ENCODE results near the gene ANKS1A. TPM values are rescaled to one million over a fixed set of nuclear protein-coding genes. Genes with fewer than 3 reads are reported as not detected.
"Not testable (repeated sequence)": the region's sequence is repeated elsewhere in the genome, so short reads cannot be mapped to it uniquely, and the experiment has no call there.

ANKS1A gene
- total RNA-seq, 1 donor: 4.8 TPM

DNA sequence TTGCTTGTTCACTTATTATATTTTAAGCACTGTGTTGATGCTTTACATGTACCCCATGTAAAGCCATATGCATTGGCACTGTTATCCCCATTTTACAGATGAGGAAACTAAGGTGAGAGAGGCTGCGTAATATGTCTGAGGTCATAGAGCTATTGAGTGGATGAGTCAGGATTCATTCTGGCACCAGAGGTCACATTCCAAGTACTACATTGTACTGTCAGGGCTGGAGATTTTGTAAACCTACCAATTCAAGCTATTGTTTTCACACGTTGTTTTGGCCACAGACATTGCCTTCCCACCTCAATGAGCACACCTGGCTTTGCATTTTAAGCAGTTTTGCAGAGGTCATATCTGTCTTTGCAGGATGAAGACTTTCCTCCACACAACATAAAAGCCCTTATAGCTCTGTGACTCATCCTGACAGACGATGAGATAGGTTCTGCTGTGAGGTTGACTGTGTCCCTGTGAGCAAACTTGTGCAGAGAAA is 33.2 kb downstream of the ANKS1A start:
- Histone ChIP-seq H3K4me1 (ENCODE audit: insufficient read depth, low read length) (peaks cover 3% of the 10 kb centered on the region), H3K9me3 (ENCODE audit: low read depth, low read length) (no peaks in the 10 kb centered on the region), H3K4me3 (ENCODE audit: low read length) (no peak overlapping the region)

DNA sequence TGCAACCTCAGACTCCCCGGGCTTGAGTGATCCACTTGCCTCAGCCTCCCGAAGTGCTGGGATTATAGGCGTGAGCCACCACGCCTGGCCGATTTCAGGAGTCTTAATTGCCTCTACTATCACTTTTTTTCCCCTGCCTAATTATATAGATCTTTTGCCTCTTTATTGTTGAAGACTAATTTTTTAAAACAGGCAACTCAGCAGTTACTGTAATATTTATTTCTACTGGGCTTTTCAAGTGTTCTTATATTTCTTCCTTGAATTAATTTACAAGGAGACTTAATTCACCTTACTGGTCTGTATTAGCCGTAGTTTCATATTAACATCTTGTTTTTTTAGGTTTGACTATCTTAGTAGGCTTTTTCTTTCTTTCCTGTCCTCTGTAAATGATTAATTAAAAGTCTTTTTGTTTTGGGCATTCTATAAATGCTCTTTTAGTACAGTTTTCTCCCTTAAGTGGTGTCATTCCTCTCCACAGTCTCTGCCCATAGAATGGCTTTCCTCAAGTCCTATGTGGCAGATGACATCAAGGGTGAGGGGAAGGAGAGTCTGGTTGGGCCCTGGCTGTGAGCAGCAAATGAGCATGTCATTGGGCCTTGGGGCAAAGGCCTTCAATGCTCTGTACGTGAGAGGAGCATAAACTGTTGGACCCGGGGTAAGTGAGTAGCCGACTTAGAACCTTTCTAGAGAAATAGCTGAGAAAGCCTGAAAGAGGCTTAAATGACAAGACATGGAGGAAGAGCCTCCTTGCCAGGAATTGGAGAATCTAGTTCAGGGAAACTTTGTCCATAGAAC is 36.0 kb downstream of the ANKS1A start:
- no peaks in the 10 kb centered on the region for H3K4me1 ChIP-seq (ENCODE audit: insufficient read depth, low read length)
- H3K9me3 ChIP-seq (ENCODE audit: low read depth, low read length): no peaks in the 10 kb centered on the region
- H3K27me3 ChIP-seq (ENCODE audit: insufficient read depth, low read length): no peaks in the 10 kb centered on the region
- no peak overlapping the region for H3K4me3 ChIP-seq (ENCODE audit: low read length)

More for the DNA sequence above, 33.2 kb downstream of the ANKS1A start:
- H3K27me3 ChIP-seq (ENCODE audit: insufficient read depth, low read length): no peaks in the 10 kb centered on the region

DNA sequence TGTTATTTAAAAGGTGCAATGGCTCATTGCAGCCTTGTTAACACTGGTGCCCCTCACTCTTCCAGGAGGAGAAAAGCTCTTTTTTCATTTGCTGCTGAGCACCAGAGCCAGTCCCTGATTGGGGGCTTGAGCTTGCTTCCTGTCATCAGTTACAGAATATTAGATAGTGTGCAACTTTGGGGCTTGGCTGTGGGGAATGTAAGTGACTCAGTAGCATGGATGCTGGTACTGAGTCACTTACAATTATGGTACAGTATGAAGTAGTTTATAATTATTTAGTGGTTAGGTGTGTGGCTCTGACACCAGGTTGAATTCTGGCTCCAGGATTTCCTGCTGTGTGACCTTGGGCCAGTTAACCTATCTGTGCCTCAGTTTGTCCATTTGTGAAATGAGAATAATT is 37.6 kb downstream of the ANKS1A start:
- Histone ChIP-seq H3K4me1 (ENCODE audit: insufficient read depth, low read length) (no peaks in the 10 kb centered on the region), H3K9me3 (ENCODE audit: low read depth, low read length) (no peaks in the 10 kb centered on the region), H3K4me3 (ENCODE audit: low read length) (no peak overlapping the region), H3K27me3 (ENCODE audit: insufficient read depth, low read length) (no peaks in the 10 kb centered on the region)

DNA sequence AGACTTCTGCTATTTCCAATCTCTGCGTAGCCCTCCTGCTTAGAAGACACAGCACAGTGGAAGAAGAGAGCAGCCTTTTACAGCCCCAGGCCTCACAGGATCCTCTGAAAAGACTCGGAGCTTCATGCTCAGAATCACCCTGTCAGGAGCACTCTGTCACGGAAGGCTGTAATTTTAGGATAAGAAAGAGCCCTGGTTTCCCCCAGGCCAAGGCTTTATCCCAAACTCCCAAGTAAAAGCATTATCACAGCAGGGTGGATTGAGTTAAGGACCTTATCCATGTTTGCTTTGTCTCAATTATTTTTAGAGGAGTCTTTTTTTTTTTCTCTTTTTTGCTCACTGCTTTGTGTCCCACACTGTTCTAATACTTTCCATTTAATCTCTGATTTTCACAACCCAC is 39.2 kb downstream of the ANKS1A start:
- Histone ChIP-seq H3K4me1 (ENCODE audit: insufficient read depth, low read length) (no peaks in the 10 kb centered on the region), H3K9me3 (ENCODE audit: low read depth, low read length) (no peaks in the 10 kb centered on the region), H3K4me3 (ENCODE audit: low read length) (no peak overlapping the region), H3K27me3 (ENCODE audit: insufficient read depth, low read length) (no peaks in the 10 kb centered on the region)

DNA sequence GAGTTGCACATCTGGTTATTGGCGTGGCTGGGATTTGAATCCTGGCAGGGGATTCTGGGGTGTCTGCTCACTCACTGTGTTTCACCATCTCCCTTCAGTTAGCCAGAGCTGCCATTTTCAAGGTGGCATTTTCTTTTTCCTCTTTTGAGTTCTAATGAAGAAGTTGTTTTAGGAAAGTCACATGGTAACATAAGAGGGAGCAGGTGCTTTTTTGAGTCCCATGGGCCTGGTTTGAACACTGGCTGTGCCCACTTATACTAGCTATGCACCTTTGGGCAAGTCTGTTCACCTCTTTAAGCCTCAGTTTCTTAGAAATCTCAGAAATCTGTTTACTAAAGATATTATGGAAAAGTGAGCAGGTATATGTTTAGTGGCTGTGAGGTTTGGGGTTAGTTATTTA is 39.6 kb downstream of the ANKS1A start:
- H3K4me1 ChIP-seq (ENCODE audit: insufficient read depth, low read length): no peaks in the 10 kb centered on the region
- H3K9me3 ChIP-seq (ENCODE audit: low read depth, low read length): no peaks in the 10 kb centered on the region
- H3K4me3 ChIP-seq (ENCODE audit: low read length): no peak overlapping the region
- no peaks in the 10 kb centered on the region for H3K27me3 ChIP-seq (ENCODE audit: insufficient read depth, low read length)

DNA sequence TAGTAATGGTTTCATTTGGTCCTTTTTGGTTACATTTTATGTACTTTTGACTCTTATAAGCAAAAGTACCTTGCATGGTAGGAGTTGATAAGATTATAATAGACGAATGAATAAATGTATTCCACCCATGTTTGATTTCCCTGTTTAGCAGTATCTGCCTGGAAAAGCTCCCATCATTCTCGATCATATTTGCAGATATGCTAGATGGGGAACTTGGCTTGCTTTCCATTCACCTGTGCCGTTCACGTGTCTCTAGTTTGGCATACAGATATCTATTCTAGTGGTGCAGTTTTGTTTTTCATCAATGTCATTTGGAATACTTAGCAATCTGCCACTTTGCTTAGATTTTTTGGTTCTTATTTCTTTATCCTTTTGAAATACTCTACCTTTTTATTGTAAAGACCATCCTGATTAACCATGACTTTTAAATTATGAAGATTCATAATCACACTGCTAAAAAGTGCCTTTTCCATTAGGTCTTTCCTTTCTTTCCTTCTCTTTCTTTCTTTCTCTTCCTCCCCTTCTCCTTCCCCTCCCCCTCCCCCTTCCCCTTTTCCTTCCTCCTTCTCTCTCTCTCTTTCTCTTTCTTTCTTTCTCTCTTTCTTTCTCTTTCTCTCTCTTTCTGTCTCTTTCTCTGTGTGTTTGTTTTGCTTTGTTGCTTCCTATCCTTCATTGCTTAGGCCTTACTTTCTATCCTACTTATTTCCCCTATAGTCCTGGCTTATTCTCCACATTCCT is 40.4 kb downstream of the ANKS1A start:
- Histone ChIP-seq H3K4me1 (ENCODE audit: insufficient read depth, low read length) (no peaks in the 10 kb centered on the region), H3K9me3 (ENCODE audit: low read depth, low read length) (no peaks in the 10 kb centered on the region), H3K4me3 (ENCODE audit: low read length) (no peak overlapping the region), H3K27me3 (ENCODE audit: insufficient read depth, low read length) (no peaks in the 10 kb centered on the region)

DNA sequence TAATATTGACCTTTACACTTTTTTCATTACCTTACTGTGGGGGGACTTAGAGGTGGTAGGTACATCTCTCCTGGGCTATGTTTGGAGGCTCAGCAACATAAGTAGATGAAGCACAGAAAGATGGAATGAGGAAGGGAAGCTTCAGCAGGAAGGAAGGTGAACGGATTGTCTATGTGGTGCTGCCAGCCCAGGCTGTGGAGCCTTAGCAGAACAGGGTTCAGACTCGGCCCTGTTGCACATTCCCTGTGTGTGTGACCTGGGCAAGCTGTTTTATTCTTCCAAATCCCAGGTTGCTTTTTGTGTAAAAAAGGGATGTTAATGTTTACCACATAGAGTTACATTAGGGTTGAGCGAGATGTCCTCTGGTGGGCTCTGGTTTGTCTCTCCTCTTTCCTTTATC is 41.2 kb downstream of the ANKS1A start:
- Histone ChIP-seq H3K27me3 (ENCODE audit: insufficient read depth, low read length) (no peaks in the 10 kb centered on the region), H3K4me3 (ENCODE audit: low read length) (no peak overlapping the region), H3K4me1 (ENCODE audit: insufficient read depth, low read length) (peaks cover 5% of the 10 kb centered on the region), H3K9me3 (ENCODE audit: low read depth, low read length) (no peaks in the 10 kb centered on the region)

DNA sequence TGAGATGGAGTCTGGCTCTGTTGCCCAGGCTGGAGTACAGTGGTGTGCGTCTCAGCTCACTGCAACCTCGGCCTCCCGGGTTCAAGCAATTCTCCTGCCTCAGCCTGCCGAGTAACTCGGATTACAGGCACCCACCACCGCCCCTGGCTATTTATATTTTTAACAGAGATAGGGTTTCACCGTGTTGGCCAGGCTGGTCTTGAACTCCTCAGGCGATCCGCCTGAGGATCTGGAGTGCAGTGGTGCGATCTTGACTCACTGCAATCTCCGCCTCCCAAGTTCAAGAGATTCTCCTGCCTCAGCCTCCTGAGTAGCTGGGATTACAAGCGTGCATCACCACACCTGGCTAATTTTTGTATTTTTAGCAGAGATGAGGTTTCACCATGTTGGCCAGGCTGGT is 43.1 kb downstream of the ANKS1A start:
- not testable (repeated sequence) for H3K27me3 ChIP-seq (ENCODE audit: insufficient read depth, low read length); H3K9me3 ChIP-seq (ENCODE audit: low read depth, low read length); H3K4me1 ChIP-seq (ENCODE audit: insufficient read depth, low read length); H3K4me3 ChIP-seq (ENCODE audit: low read length)

DNA sequence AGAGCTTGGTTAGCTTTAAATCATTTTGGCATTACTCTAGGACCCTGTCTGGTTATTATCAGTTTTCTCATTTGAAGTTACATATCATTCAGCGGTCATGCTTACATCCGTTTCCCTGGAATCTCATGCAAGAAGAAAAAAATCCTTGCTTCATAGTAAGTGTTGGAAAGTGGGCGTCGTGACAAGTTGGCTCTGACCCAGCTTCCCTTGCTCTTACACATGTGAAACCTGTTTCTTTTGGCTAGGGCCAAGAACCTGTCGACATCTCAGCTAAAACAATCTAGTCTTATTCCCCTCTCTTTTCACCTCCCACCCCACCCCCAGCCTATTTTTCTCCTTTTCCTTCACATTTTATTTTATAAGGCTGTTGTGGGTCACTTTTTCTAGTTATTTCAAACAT is 45.5 kb downstream of the ANKS1A start:
- Histone ChIP-seq H3K4me1 (ENCODE audit: insufficient read depth, low read length) (peaks cover 6% of the 10 kb centered on the region), H3K4me3 (ENCODE audit: low read length) (no peak overlapping the region), H3K9me3 (ENCODE audit: low read depth, low read length) (no peaks in the 10 kb centered on the region), H3K27me3 (ENCODE audit: insufficient read depth, low read length) (no peaks in the 10 kb centered on the region)

DNA sequence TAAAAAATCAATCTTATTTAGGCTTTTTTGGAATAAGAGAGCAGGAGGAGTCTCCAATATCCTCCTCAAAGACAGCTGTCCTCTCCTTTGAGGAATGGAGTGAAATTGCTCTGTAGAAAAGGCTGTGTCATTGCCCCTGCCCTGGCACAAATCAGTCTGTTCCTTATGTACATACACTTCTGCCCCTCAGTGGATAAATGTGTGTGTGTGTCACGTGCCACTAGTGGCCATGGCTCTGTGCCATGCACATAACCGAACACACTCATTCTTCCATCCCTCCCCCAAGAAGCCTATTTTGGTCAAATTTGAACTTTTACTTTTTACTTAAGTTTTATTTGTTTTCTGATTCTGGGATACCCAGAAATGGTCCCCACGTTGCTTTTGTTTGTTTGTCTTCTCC is 49.2 kb downstream of the ANKS1A start:
- no peak overlapping the region for H3K4me3 ChIP-seq (ENCODE audit: low read length)
- no peaks in the 10 kb centered on the region for H3K9me3 ChIP-seq (ENCODE audit: low read depth, low read length)
- H3K4me1 ChIP-seq (ENCODE audit: insufficient read depth, low read length): peaks cover 6% of the 10 kb centered on the region
- no peaks in the 10 kb centered on the region for H3K27me3 ChIP-seq (ENCODE audit: insufficient read depth, low read length)

DNA sequence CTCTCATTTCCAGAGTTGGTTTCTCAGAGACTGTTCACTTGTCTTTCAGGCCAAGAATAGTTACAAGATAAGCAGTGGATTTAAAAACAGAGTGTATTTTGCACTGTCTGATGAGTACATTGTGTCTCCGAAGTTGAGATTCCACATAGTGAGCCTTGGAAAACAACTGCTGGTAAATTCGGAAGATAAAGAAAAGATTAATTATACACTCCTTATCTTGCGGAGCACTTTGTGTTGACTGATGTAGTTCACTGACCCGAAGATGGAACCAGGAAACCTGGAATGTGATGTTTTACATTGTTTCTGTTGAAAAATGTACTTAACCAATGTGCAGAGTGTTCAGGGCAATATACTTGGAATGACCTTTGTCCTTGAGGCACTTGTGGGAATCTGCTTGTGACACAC is 51.0 kb downstream of the ANKS1A start:
- Histone ChIP-seq H3K27me3 (ENCODE audit: insufficient read depth, low read length) (no peaks in the 10 kb centered on the region), H3K4me1 (ENCODE audit: insufficient read depth, low read length) (peaks cover 3% of the 10 kb centered on the region), H3K4me3 (ENCODE audit: low read length) (no peak overlapping the region)

DNA sequence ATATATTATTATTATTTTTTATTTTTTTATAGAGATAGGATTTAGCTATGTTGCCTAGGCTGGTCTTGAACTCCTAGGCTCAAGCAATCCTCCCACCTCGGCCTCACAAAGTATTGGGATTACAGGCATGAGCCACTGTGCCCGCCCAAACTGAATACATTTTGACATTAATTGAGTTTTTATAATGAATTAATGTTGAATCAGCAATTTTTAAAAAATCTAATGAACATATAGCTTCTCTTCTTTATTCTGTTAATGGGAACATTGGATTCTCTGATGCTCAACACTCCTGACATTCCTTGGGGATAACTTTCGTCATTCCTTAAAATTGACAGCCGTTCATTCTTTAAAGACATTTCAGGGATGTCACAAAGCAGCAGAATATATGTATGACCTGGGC is 52.4 kb downstream of the ANKS1A start:
- H3K9me3 ChIP-seq (ENCODE audit: low read depth, low read length): no peaks in the 10 kb centered on the region
- H3K4me1 ChIP-seq (ENCODE audit: insufficient read depth, low read length): no peaks in the 10 kb centered on the region
- H3K4me3 ChIP-seq (ENCODE audit: low read length): no peak overlapping the region
- H3K27me3 ChIP-seq (ENCODE audit: insufficient read depth, low read length): no peaks in the 10 kb centered on the region

More for the DNA sequence above, 51.0 kb downstream of the ANKS1A start:
- H3K9me3 ChIP-seq (ENCODE audit: low read depth, low read length): no peaks in the 10 kb centered on the region

DNA sequence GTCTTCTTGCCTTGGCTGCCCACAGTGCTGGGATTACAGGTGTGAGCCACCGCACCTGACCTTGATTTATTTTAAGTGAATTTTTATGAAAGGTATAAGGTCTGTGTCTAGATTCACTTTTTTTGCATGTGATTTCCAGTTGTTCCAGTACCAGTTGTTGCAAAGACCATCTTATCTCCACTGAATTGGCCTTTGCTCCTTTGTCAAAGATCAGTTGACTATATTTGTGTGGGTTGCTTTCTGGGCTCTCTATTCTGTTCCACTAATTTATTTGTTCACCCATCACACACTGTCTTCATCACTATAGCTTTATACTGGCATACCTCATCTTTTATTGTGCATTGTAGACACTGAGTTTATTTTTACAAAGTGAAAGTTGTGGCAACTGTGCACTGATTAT is 56.3 kb downstream of the ANKS1A start:
- Histone ChIP-seq H3K9me3 (ENCODE audit: low read depth, low read length) (no peaks in the 10 kb centered on the region), H3K4me3 (ENCODE audit: low read length) (no peak overlapping the region), H3K4me1 (ENCODE audit: insufficient read depth, low read length) (no peaks in the 10 kb centered on the region), H3K27me3 (ENCODE audit: insufficient read depth, low read length) (no peaks in the 10 kb centered on the region)

DNA sequence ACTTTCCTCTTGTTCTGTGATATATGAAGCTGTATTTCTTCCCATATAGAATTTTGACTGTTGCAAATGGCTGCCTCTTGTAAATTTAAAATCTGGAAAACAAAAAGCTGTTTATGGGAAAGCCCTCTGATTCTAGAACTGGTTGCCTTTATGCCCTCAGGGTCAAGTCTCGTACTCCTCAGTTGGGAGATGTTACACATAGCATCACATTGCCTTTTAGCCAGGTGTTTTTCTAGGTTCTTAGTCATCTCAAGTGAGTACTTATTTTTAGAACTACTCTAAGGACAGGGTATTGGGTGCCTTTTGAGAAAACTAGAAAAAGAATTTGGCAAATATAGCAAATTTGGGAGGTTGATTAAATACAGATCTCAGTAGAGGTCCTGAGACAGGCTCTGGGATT is 58.5 kb downstream of the ANKS1A start:
- H3K4me3 ChIP-seq (ENCODE audit: low read length): no peak overlapping the region
- H3K27me3 ChIP-seq (ENCODE audit: insufficient read depth, low read length): no peaks in the 10 kb centered on the region
- H3K9me3 ChIP-seq (ENCODE audit: low read depth, low read length): no peaks in the 10 kb centered on the region
- no peaks in the 10 kb centered on the region for H3K4me1 ChIP-seq (ENCODE audit: insufficient read depth, low read length)

DNA sequence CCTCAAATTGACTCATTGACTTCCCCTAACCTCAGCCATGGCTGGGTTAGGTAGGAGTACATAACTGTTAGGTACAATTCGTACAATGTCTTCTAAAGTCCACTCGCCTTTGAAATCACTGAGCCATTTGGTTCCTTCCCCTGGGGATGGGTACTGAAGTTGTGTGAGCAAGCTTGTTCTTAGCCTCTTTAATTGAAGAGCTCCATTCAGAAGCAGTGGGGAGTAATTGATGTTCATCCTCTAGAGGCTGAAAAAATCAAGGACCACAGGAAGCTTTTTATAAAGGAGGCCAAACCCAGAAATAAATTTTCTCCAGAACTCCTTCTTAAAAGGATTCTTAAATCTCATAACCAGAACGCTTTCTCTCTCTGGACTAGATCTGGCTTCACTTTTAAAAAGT is 60.6 kb downstream of the ANKS1A start:
- H3K27me3 ChIP-seq (ENCODE audit: insufficient read depth, low read length): no peaks in the 10 kb centered on the region
- H3K4me3 ChIP-seq (ENCODE audit: low read length): no peak overlapping the region
- H3K9me3 ChIP-seq (ENCODE audit: low read depth, low read length): no peaks in the 10 kb centered on the region
- no peaks in the 10 kb centered on the region for H3K4me1 ChIP-seq (ENCODE audit: insufficient read depth, low read length)

DNA sequence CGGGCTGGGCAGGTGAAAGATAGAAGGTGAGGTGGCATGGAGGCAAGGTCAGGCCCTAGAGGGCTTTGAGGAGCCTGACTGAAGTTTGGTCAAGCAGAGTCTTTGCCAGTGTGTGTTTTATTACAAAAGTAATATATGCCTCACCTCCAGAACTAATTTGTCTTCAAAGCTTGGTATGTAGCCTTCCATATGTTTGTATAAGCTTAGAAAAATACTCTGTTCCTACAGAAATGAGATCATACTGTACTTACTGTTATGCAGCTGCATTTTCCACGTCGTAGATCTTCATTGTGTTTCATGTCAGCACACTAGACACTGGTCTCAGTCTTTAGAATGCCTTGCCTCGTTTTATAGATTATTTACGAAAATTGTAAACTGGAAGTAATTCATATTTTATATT is 61.8 kb downstream of the ANKS1A start:
- Histone ChIP-seq H3K9me3 (ENCODE audit: low read depth, low read length) (no peaks in the 10 kb centered on the region), H3K4me3 (ENCODE audit: low read length) (no peak overlapping the region), H3K4me1 (ENCODE audit: insufficient read depth, low read length) (peaks cover 6% of the 10 kb centered on the region), H3K27me3 (ENCODE audit: insufficient read depth, low read length) (no peaks in the 10 kb centered on the region)
